Esophagus squamous epithelium (tissue), 4 donors: ENCODE results near the gene PPL.
A peak's percentile ranks its signal among the peaks of the same experiment; 100 is the strongest.

Experiments
- POLR2A ChIP-seq, 4 donors: fragments of 450-650 bp; IDR thresholded peaks; one replicate each; pipeline ENCODE4 v1.6.1; 2017; ENCODE audit warnings: antibody characterized with exemption in 4 of 4, mild to moderate bottlenecking in 4 of 4, moderate library complexity in 3 of 4
- TF ChIP-seq, protein P1 (sequence below), 6 experiments: fragments of 450-650 bp in 4 of 6; fragments of 200-600 bp in 2 of 6; sonication (generic) in 2 of 6; IDR thresholded peaks; one replicate each; pipeline ENCODE4 v1.5.1; 2016 to 2019; ENCODE audit warnings: antibody characterized with exemption in 6 of 6, mild to moderate bottlenecking in 4 of 6, moderate library complexity in 4 of 6

DNA sequence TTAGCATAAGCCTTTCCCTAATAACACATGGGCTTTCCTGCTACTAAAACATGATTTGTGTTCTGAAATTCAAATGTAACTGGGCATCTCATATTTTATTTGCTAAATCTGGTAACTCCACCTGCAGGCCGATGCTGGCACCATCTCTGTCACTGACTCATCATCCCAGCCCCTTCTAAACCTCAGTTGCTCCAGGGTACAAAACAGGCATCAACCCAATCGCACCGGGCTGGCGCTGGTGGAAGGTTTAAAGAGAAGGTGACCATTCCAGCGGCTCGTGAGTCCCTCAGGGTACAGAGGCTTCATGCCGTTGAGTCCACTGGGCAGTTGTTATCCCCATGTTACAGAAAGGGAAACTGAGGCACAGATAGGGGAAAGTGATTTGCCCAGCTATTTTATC, 27.1 kb downstream of the PPL start:
- TF ChIP-seq, protein P1, sequence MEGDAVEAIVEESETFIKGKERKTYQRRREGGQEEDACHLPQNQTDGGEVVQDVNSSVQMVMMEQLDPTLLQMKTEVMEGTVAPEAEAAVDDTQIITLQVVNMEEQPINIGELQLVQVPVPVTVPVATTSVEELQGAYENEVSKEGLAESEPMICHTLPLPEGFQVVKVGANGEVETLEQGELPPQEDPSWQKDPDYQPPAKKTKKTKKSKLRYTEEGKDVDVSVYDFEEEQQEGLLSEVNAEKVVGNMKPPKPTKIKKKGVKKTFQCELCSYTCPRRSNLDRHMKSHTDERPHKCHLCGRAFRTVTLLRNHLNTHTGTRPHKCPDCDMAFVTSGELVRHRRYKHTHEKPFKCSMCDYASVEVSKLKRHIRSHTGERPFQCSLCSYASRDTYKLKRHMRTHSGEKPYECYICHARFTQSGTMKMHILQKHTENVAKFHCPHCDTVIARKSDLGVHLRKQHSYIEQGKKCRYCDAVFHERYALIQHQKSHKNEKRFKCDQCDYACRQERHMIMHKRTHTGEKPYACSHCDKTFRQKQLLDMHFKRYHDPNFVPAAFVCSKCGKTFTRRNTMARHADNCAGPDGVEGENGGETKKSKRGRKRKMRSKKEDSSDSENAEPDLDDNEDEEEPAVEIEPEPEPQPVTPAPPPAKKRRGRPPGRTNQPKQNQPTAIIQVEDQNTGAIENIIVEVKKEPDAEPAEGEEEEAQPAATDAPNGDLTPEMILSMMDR (IDR thresholded peaks at IDR 0.05): peak in 1 of 6 experiments; percentile 16
- no peak for TF ChIP-seq POLR2A (IDR thresholded peaks at IDR 0.05)
